Measurements from ENCODE around the gene MLLT3. TPM values are rescaled to one million over a fixed set of nuclear protein-coding genes. Genes with fewer than 3 reads are reported as not detected.

MLLT3 gene
- total RNA-seq, 2 donors from 2014 or later, result 5.6 to 5.7 TPM

DNA sequence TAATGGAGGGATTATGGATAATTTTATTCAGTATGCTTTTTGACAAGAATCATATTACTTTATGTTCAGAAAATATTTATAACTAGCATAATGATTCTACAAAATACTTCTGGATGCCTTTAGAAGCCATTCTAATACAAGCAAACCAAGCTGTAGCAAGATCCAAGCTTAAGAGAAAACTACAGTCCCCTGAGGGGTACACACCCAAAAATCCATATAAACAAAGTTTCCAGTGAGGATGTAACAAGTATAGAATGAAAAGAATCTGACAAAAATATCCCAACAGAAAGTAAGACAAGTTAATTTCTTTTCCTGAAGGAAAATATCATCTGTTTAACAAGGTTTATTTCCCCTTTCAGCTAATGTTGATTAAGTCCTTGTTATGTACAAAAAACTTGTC is 53.9 kb downstream of the MLLT3 start:
- DNase-seq (no peak), ATAC-seq (no peak)
- no peaks in the 10 kb centered on the region for H3K9me3 ChIP-seq
- no peaks in the 10 kb centered on the region for H3K4me1 ChIP-seq
- TF ChIP-seq, protein P1, sequence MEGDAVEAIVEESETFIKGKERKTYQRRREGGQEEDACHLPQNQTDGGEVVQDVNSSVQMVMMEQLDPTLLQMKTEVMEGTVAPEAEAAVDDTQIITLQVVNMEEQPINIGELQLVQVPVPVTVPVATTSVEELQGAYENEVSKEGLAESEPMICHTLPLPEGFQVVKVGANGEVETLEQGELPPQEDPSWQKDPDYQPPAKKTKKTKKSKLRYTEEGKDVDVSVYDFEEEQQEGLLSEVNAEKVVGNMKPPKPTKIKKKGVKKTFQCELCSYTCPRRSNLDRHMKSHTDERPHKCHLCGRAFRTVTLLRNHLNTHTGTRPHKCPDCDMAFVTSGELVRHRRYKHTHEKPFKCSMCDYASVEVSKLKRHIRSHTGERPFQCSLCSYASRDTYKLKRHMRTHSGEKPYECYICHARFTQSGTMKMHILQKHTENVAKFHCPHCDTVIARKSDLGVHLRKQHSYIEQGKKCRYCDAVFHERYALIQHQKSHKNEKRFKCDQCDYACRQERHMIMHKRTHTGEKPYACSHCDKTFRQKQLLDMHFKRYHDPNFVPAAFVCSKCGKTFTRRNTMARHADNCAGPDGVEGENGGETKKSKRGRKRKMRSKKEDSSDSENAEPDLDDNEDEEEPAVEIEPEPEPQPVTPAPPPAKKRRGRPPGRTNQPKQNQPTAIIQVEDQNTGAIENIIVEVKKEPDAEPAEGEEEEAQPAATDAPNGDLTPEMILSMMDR (IDR thresholded peaks at IDR 0.05), result no peak
- TF ChIP-seq POLR2A (IDR thresholded peaks at IDR 0.05), result no peak
- intact Hi-C loops (cut with DNase I), result no loop called here
- H3K27me3 ChIP-seq, result no peaks in the 10 kb centered on the region
- H3K27ac ChIP-seq, result no peak overlapping the region
- no peak overlapping the region for H3K4me3 ChIP-seq
- H3K36me3 ChIP-seq (replicated peaks in 1 of 2; ENCODE audit: insufficient read depth in 1 of 2, low read depth in 2 of 2), result no peaks in the 10 kb centered on the region

DNA sequence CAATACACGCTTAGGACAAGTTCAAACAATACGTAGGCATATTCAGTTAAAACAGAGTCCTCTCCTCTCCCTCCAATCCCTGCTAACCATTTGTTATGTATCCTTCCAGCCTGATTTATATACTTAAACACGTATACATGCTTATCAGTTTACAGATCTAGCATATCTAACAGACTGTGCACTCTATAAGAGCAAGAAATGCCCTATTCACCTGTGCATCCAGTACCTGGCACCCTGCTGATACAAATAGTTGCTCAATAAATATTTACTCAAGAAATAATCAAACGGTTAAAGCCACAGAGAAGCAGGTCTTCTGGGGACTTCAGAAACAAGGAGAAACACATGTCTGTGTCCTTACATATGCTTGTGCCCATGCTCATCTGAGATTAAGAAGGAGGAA is 55.9 kb downstream of the MLLT3 start:
- H3K4me1 ChIP-seq, result peaks cover 9% of the 10 kb centered on the region
- WGBS, 2 donors, result 66 to 70% methylated on average over 4 of the region's 4 CpGs
- intact Hi-C loops (cut with DNase I), result no loop called here

DNA sequence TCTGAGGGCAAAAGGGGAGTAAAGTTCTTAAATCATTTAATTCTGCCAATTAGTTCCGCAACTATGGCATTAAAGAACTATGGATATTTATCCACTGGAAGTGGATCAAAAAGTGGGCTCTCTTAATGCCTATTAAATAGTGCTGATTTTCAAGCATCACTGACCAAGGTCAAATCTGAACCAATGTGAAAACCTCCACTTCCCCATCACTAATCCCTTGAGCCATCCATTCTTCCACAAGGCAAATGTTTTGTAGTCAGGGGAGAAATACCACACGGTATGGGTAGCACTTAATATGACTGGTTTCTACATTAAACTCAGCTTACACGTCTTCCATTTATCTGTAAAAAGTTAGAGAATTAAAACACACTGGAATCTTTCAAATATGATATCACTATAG is 57.6 kb downstream of the MLLT3 start:
- DNase-seq, result no peak
- no peaks in the 10 kb centered on the region for H3K36me3 ChIP-seq (replicated peaks in 1 of 2; ENCODE audit: insufficient read depth in 1 of 2, low read depth in 2 of 2)
- intact Hi-C loops (cut with DNase I), result no loop called here
- peaks cover 9% of the 10 kb centered on the region for H3K4me1 ChIP-seq
- TF ChIP-seq, protein P1 (IDR thresholded peaks at IDR 0.05), result no peak
- no peak for TF ChIP-seq POLR2A (IDR thresholded peaks at IDR 0.05)
- H3K9me3 ChIP-seq, result no peaks in the 10 kb centered on the region
- no peak overlapping the region for H3K4me3 ChIP-seq
- H3K27me3 ChIP-seq, result no peaks in the 10 kb centered on the region
- H3K27ac ChIP-seq, result no peak overlapping the region
- no peak for ATAC-seq
- 85 to 87% methylated on average over 3 of the region's 3 CpGs for WGBS, 2 donors

More for the DNA sequence above, 55.9 kb downstream of the MLLT3 start:
- H3K36me3 ChIP-seq (replicated peaks in 1 of 2; ENCODE audit: insufficient read depth in 1 of 2, low read depth in 2 of 2), result no peaks in the 10 kb centered on the region
- no peak overlapping the region for H3K4me3 ChIP-seq
- TF ChIP-seq POLR2A (IDR thresholded peaks at IDR 0.05), result no peak
- TF ChIP-seq, protein P1 (IDR thresholded peaks at IDR 0.05), result no peak
- ATAC-seq, result no peak
- H3K27ac ChIP-seq, result no peak overlapping the region
- no peak for DNase-seq
- H3K9me3 ChIP-seq, result no peaks in the 10 kb centered on the region
- H3K27me3 ChIP-seq, result no peaks in the 10 kb centered on the region

DNA sequence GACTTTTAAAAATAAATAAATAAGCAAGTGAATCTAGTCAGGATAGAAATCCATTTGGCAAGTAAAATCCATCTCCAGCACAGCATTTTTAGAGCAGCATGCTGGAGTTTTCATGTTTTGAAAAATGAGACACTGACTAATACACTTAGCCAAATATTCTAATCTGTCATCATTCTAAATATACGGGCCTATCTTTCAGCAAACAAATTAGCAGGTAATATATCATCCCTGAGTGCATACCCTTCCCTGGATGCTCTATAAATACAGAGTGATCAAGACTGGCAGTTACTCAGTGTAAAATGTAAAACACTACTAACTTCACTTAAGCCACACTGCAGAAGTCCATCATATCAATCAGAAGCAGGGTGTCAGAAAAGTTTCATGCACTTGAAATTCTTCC is 58.4 kb downstream of the MLLT3 start:
- TF ChIP-seq POLR2A (IDR thresholded peaks at IDR 0.05), result no peak
- TF ChIP-seq, protein P1 (IDR thresholded peaks at IDR 0.05), result no peak
- Histone ChIP-seq H3K4me3 (no peak overlapping the region), H3K36me3 (replicated peaks in 1 of 2; ENCODE audit: insufficient read depth in 1 of 2, low read depth in 2 of 2) (no peaks in the 10 kb centered on the region), H3K4me1 (peaks cover 13% of the 10 kb centered on the region), H3K27ac (no peak overlapping the region), H3K9me3 (no peaks in the 10 kb centered on the region), H3K27me3 (no peaks in the 10 kb centered on the region)
- intact Hi-C loops (cut with DNase I), result no loop called here
- ATAC-seq, result no peak
- WGBS, 2 donors, result 22 to 29% methylated on average over 1 of the region's 1 CpG
- no peak for DNase-seq

DNA sequence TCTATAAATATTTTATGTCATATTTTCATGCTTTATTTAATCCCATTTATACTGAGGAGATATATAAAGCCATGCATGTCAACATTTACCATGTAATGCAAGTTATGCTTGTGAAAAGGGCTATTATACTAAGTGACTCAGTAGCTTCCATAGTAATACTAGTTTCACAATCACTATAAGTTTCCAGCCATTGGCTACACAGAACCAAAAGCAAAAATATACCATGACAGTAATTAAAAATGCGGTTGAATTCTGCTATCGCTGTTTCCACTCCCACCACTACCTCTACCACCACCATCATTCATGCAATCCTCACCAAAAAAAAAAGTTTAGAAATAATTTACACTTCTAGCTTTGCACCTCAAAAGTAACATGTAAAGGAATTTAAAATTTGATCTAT is 60.2 kb downstream of the MLLT3 start:
- TF ChIP-seq, protein P1 (IDR thresholded peaks at IDR 0.05), result no peak
- TF ChIP-seq POLR2A (IDR thresholded peaks at IDR 0.05), result no peak
- Histone ChIP-seq H3K27me3 (no peaks in the 10 kb centered on the region), H3K27ac (no peak overlapping the region), H3K36me3 (replicated peaks in 1 of 2; ENCODE audit: insufficient read depth in 1 of 2, low read depth in 2 of 2) (no peaks in the 10 kb centered on the region), H3K9me3 (no peaks in the 10 kb centered on the region), H3K4me3 (no peak overlapping the region), H3K4me1 (peaks cover 24% of the 10 kb centered on the region)
- DNase-seq (no peak), ATAC-seq (no peak)
- intact Hi-C loops (cut with DNase I), result no loop called here
- WGBS, 2 donors, result 92 to 95% methylated on average over 2 of the region's 2 CpGs

All from body of pancreas (tissue), 4 donors.